NCI-H526 treated with DMSO at 0.1 percent for 48 hours (cell line): ENCODE results near the gene GCLM.
"Not testable (repeated sequence)": the region's sequence is repeated elsewhere in the genome, so short reads cannot be mapped to it uniquely, and the experiment has no call there.

Source experiments
- DNase-seq: peaks from one replicate; lab custom pipeline; 2025; lab: John Stamatoyannopoulos, UW

Gene GCLM

GRCh38 chr1:93909146-93910050 lies at the start of gene GCLM:
Gene GCLM (minus strand): TSS chr1:93909430. CDS start chr1:93909163, 267 bp downstream.
- peak; percentile 75 for DNase-seq

GRCh38 chr1:93958726-93959100 lies 49.5 kb upstream of the GCLM start:
- no peak for DNase-seq

- no peak for DNase-seq
Measured at GRCh38 chr1:93958032-93958725, 48.9 kb upstream of the GCLM start.

DNA sequence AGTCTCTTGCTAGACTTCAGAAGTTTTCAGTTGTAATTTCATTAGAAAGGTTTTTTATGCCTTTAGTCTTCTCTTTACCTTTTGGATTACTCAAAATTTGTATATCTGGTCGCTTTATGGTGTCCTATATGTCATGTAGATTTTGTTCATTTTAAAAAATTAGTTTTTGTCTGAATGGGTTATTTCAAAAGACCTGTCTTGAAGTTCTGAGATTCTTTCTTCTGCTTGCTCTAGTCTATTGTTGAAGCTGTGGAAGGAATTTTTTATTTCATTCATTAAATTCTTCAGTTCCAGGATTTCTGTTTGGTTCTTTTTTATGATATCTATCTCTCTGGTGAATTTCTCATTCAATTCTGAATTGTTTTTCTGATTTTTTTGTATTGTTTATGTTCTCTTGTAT lies 46.5 kb upstream of the GCLM start:
- DNase-seq: no peak

DNA sequence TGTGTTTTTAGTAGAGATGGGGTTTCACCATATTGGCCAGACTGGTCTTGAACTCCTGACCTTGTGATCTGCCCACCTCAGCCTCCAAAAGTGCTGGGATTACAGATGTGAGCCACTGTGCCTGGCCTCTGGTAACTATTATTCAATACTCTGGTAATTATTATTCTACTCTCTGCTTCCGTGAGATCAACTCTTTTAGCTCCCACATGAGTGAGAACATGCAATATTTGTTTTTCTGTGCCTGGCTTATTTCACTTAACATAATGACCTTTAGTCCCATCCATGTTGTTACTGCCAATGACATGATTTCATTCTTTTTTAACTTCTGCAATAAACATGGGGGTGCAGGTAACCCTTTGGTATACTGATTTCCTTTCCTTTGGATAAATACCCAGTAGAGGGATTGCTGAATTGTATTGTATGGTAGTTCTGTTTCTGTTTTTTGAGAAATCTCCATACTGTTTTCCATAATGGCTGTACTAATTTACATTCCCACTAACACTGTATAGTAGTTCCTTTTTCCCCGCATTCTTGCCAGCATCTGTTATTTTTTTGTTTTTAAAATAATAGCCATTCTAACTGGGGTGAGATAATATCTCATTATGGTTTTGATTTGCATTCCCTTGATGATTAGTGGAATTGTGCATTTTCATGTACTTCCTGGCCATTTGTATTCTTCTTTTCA lies 37.9 kb upstream of the GCLM start:
- DNase-seq: peak; percentile 33

DNA sequence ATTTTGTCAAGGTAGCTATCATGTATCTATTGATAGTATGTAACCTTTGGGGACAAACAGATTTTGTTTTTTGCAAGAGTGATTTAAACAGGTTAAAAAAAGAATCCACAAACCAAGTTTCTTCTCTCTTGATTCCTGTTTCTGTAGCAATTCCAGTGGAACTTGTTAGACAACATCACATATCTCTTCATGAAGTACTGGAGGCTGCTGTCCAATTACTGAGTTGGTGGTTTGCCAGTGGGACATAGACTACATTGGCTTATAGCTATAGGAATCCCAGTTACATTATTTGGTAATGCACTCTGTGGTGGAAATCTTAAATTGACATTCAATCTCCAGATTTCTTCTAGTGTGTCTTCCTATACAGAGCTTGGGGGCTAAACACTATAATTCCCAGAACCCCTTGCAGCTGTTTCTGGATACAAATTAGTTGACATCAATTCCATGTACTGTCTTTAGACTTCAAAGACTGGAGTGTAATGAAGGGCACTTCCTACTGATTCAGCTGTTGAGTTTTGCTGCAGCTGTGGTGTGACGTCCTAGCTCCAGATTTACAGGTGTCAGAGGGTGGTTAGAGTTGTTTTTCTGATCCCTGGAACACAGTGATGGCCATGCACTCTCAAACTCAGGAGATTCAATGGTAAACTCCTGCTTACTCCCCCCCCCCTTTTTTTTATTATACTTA lies 29.4 kb upstream of the GCLM start:
- DNase-seq: no peak

GRCh38 chr1:93937997-93938396 lies 28.8 kb upstream of the GCLM start:
- DNase-seq: no peak

GRCh38 chr1:93925206-93925605 lies 16.0 kb upstream of the GCLM start:
- no peak for DNase-seq

DNA sequence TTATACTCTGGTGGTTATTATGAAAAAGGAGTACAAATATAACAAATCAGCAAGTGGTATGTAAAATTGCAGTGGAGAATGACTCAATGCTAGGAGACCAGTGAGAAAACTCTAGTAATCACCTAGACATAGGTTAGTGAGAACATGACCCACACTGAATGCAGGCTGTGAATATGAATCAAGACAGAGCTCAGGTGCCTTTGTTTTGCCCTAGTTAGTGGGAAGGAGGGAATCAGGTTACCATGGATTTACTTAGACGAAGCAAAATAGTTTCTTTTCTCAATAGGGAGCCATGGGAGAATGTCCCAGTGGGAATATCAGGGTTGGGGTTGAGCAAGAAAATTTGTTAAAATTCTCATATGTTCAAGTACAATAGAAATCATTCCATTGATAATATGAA lies 10.6 kb upstream of the GCLM start:
- DNase-seq: no peak

DNA sequence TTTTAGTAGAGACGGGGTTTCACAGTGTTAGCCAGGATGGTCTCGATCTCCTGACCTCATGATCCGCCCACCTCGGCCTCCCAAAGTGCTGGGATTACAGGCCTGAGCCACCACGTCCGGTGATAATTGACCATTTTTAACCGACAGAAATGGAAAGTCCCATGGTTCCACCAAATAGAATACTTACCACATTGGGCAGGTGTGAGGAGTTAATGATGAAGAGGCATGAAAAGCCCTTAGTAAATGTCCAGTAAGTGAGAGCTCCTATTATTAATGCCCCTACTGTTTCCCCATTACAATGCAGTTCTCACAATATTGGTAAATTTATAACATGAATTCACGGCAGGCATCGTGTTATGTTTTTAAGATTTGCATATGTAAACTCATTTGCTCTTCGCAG lies 8.1 kb upstream of the GCLM start:
- no peak for DNase-seq

DNA sequence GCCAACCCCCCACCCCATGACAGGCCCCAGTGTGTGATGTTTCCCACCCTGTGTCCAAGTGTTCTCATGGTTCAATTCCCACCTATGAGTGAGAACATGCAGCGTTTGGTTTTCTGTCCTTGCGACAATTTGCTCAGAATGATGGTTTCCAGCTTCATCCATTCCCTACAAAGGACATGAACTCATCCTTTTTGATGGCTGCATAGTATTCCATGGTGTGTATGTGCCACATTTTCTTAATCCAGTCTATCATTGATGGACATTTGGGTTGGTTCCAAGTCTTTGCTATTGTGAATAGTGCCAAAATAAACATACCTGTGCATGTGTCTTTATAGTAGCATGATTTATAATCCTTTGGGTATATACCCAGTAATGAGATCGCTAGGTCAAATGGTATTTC lies 1.6 kb upstream of the GCLM start:
- not testable (repeated sequence) for DNase-seq

DNA sequence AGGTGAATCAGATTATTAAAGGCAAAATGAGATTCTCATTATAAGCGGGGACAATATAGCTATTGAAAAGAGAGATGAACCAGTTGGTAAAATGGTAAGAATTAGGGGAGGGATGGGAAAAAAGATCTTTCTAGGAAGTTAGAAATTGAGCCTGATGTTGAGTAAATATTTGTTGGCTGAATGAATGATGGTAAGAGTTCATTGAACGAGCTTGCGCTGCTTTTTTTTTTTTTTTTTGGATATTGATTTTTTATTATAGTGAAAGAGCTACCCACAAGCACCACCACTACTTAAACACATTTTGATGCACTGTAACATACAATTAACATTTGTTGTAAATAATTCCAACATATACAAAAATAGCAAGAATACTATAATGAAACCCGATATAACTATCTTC lies 1.1 kb upstream of the GCLM start:
- DNase-seq: no peak

DNA sequence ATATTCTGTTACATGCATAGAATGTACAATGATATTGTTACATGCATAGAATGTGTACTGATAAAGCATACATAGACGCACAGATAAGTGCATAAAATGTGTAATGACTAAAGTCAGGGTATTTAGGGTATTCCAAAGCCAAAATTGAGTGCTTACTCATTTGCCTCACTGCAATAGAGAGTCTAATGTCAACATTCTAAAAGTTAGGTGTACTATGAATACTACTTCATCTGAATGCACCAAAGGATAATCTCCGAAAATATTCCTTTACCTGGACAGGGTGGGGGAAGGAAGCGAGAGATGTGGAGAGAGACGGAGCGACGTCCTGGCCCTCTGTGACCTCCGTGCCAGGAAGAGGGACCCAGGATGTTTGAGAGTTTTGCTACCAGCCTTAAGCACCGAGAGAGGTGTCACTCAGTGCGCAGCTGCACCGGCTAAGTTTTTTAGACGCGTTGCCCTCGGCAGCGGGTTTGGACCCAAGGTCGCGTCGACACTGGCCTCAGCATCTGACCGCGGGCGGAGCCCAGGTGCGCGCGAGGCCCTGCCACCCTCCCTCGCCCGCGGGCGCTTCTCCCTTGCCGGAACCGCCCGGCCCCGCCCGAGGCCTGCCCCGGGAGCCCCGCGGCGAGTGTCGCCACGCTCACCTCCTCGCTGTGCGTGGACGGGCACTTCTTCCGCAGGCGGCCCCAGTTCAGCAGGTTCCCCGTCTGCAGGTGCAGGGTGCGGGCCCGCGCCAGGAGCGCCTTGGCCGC lies 660 bp downstream of the GCLM start:
- no peak for DNase-seq

DNA sequence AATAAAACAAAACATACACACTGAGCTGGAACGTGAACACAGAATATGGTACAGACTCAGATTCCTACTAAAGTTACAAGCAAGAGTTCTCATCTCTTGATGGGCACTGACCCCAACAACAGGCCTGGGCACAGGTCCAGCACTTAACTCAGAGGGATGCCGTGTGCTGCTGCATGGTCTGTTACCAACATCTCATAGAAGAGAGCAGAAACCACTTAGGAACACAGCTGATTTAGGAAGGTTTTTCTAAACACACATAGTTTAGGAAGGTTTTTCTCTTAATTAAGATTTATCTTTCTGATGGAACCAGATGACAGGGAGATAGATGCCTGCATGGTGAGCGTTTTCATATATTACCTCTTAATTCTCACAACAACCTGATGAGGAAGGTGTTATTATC lies 1.5 kb downstream of the GCLM start:
- DNase-seq: no peak

- no peak for DNase-seq
Measured at GRCh38 chr1:93906480-93906879, 2.8 kb downstream of the GCLM start.

GRCh38 chr1:93905734-93906133 lies 3.5 kb downstream of the GCLM start:
- no peak for DNase-seq

DNA sequence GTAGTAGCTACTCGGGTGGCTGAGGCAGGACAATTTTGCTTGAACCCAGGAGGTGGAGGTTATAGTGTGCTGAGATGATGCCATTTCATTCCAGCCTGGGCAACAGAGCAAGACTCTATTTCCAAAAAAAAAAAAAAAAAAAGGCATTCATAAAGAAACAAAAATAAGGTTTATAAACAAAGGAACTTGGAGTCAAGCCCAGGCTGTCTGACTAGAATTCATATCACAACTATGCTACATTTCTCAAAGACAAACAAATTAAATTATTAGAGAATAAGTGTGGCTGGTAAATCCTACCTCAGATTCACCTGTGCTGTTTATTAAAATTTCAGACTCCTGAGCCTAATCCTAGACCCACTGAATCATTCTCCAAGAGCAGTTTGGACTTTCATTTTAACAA lies 4.2 kb downstream of the GCLM start:
- no peak for DNase-seq

DNA sequence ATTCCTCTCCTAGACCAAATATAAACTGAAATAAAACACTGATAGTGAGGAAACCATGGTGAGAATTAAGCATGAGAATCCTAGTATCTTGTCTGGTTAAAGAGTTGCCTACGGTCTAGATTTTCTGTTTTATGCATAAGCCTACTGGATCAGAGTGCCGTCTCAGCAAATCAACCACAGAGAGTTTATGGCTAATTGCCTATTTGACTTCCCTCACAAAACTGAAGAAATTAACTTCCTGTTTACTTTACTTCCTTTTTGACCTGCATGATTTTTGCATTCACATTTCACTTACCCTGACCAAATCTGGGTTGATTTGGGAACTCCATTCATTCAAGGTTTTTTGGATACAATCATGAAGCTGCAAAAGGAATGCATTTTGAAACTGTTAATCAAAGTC lies 5.0 kb downstream of the GCLM start:
- DNase-seq: no peak

DNA sequence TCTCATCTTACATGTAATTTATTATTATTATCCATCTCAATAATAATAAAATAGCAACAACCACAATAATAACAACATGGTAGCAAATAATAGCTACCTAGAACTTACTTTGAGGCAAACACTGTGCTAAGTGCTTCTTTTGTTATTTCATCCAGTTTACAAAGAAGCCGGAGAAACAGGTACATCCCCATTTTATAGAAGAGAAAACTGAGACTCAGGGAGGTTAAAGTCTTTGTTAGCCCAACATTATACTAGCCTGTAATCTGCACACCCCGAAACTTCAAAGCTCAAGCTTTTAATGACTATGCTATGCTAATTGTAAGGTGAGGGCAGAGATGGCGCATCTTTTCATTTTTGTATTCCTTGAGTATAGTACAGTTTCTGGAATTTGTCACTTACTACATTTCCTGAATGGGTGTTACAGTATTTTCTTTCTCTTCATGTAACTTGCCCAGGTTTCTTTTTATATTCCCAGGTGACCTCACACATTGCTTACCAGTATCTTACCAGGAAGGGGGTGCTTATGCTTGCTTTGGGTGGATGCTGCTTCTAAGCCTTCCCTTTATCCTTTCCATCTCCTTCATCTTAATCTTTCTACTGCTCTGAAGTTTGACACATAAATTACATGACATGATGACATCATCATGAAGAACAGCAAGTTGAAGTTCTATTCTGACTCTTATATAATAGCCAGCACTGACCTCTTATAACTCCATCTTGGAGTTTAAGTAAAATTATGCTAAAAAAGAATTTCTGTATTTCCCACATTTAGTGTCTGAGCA lies 8.3 kb downstream of the GCLM start:
- DNase-seq: no peak

DNA sequence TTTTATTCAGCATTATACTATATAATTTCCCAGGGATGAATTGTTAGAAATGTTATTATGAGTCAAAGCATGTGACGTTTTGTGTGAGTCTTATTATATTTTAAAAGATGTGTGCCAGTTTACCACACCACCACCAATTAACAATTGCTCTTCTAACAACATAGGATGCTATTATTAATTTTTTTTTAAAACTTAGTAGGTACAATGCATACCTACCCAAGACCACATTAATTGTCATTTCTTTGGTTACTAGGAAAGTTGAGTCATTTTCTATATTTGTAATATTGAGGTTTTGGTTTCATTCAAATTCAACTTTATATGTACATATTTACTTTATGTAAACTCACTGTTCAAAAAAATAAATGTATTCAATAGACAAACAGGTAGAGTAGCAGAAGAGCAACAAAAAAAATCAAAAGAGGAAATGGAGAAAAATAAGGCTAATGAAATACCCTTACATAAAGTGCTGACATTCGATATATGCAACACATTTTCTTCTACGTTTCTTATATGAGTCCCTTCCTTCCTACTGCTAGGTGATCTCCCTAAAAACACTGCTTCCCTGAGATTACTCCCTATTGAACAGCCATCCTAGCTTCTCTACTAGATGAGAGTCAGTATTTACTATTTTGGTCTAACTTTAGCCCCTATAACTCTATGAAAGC lies 9.6 kb downstream of the GCLM start:
- no peak for DNase-seq
